Astrocyte of the hippocampus (primary cell): ENCODE results near the gene COX18.

ENCODE experiments used
- DNase-seq: peaks from one replicate; pipeline ENCODE4 v3.0.0; 2011; ENCODE audit warnings: low read depth, low spot score

COX18 gene

GRCh38 chr4:73069338-73070073 lies at the start of gene COX18:
TSS of gene COX18 (minus strand) at chr4:73069716. CDS start at chr4:73069649, 67 bp downstream.
- DNase-seq: peak; percentile 99

- DNase-seq: no peak
Observed at GRCh38 chr4:73109493-73109892, 40.0 kb upstream of the COX18 start.

GRCh38 chr4:73104695-73105094 lies 35.2 kb upstream of the COX18 start:
- no peak for DNase-seq

- no peak for DNase-seq
Observed at GRCh38 chr4:73103799-73104503, 34.4 kb upstream of the COX18 start.

- no peak for DNase-seq
Observed at GRCh38 chr4:73099143-73099542, 29.6 kb upstream of the COX18 start.

GRCh38 chr4:73098713-73099112 lies 29.2 kb upstream of the COX18 start:
- no peak for DNase-seq

- DNase-seq: no peak
Observed at GRCh38 chr4:73098016-73098415, 28.5 kb upstream of the COX18 start.

- DNase-seq: no peak
Observed at GRCh38 chr4:73092868-73093267, 23.4 kb upstream of the COX18 start.

GRCh38 chr4:73090738-73091137 lies 21.2 kb upstream of the COX18 start:
- no peak for DNase-seq

GRCh38 chr4:73087871-73088270 lies 18.4 kb upstream of the COX18 start:
- no peak for DNase-seq

GRCh38 chr4:73086095-73086868 lies 16.8 kb upstream of the COX18 start:
- DNase-seq: no peak

- DNase-seq: no peak
Observed at GRCh38 chr4:73080789-73081188, 11.3 kb upstream of the COX18 start.

- no peak for DNase-seq
Observed at GRCh38 chr4:73075832-73076231, 6.3 kb upstream of the COX18 start.

GRCh38 chr4:73070074-73070390 lies 516 bp upstream of the COX18 start:
- DNase-seq: no peak

GRCh38 chr4:73068491-73069337 lies 802 bp downstream of the COX18 start:
- DNase-seq: peak; percentile 53

- peak; percentile 5 for DNase-seq
Observed at GRCh38 chr4:73067971-73068394, 1.5 kb downstream of the COX18 start.

- DNase-seq: no peak
Observed at GRCh38 chr4:73066928-73067327, 2.6 kb downstream of the COX18 start.

- DNase-seq: no peak
Observed at GRCh38 chr4:73066445-73066844, 3.1 kb downstream of the COX18 start.

GRCh38 chr4:73064536-73064935 lies 5.0 kb downstream of the COX18 start:
- no peak for DNase-seq

- no peak for DNase-seq
Observed at GRCh38 chr4:73055241-73055897, 14.1 kb downstream of the COX18 start.

- peak; percentile 28 for DNase-seq
Observed at GRCh38 chr4:73053974-73054480, 15.5 kb downstream of the COX18 start.
